Renal pelvis (tissue), 4 donors: ENCODE results near the gene KAT2B. TPM values are rescaled to one million over a fixed set of nuclear protein-coding genes. Genes with fewer than 3 reads are reported as not detected.
A peak's percentile ranks its signal among the peaks of the same experiment; 100 is the strongest.

Source experiments
- DNase-seq: peaks from one replicate; pipeline ENCODE4 v3.0.0-alpha.2; 2013
- polyA plus RNA-seq, 3 donors: library from polyadenylated mRNA; unstranded; fragments of 120-200 nt; gene quantifications; one replicate each; pipeline ENCODE4 v1.2.1, GENCODE V29; 2013; ENCODE audit not compliant: insufficient read length in 3 of 3

The KAT2B gene
- polyA plus RNA-seq, 3 donors = 23.1 to 33.5 (median 23.6) TPM

DNA sequence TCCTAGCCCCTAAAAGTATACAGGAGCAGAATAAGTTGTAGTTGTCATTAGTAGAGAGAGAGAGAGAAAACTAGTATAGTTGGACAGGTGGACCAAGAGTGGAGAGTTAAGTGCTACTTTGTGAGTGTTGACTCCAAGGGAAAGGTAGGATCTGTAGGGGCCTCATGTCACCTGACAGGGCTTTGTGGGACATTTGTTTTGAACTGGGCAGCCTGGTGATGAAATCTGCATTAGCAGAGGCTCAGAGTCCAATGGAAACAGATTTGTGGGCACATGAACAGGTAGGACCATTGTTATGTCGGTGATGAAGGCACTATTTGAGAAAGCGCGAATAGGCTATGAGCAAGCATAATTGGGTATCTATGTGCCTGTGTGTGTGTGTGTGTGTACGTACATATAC lies 102.3 kb downstream of the KAT2B start:
- no peak for DNase-seq

DNA sequence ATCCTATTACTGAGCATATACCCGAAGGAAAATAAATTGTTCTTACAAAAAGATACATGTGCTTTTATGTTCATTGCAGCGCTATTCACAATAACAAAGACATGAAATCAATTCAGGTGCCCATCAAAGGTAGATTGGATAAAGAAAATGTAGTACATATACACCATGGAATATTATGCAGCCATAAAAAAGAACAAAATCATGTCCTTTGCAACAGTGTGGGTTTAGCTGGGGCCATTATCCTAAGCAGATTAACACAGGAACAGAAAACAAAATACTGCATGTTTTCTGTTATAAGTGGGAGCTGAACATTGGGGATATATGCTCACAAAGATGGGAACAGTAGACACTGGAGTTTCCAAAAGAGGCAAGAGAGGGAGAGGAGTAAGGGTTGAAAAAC lies 103.3 kb downstream of the KAT2B start:
- no peak for DNase-seq

DNA sequence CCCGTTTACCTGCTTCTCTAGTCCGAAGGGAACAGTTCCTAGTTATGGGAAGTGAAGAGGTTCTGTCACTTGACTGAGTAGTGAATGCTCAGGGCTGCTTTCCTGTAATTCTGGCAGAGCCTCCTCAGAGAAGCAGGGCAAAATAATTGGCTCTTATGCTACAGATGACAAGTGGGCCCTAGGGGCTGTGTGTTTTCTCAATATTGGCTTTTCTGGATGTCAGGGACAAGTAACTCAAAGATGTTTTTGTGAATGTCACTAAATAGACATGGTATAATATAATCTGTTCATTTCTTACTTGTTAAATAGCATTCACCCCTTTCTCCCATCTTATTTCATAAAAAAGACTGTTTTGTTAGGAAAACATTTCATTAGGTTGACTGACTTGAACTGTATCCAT lies 105.6 kb downstream of the KAT2B start:
- DNase-seq = no peak

DNA sequence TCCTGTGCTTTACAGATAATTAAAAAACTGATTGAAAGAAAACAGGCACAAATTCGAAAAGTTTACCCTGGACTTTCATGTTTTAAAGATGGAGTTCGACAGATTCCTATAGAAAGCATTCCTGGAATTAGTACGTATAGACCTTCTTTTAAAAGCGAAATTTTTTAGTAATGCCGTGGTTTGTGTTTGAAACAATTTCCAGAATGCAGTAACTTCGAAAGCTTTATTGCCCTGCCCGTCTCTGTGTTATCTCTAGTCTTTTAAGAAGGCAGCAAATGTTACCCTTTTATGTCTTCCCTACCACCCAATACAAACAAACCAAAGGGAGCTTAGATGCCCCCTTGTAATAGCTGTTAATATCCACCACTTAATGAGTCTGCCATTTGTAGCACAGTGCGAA lies 106.1 kb downstream of the KAT2B start:
- no peak for DNase-seq

DNA sequence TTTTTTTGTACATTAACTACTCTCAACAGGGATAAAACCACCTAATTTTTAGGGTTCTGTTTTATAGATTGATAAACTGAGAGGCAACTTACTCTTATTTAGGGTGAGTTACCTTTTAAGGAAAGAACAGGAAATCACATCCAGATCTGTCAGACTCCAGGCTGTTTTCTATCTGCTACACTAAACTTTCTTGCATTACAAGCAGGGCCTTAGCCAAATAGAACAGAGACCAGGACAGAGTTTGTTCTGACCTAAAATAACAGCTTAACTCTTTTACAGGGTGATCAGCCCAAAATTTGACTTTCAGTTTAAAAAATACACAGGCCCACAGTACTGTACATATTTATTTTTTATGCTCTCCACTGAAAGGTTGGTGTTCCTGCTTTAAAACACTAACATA lies 107.1 kb downstream of the KAT2B start:
- DNase-seq = no peak

DNA sequence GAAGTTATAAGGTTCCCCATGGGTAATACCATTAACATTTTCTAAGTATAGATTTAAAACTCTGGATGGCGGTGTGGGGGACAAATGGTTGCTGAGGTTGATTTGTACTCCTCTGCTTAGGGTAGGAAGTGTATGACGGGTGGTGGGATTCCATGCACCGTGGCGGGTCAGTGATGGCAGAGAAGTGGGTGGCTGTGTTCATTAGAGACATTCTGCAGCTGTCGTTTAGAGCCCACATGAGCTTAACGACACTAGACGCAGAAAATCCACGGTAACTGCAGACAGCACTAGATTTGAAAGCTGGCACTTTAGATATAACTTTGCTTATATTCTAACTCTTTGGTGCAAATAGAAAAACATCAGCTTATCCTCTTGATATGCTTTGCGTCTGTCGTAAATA lies 108.2 kb downstream of the KAT2B start:
- DNase-seq = no peak

DNA sequence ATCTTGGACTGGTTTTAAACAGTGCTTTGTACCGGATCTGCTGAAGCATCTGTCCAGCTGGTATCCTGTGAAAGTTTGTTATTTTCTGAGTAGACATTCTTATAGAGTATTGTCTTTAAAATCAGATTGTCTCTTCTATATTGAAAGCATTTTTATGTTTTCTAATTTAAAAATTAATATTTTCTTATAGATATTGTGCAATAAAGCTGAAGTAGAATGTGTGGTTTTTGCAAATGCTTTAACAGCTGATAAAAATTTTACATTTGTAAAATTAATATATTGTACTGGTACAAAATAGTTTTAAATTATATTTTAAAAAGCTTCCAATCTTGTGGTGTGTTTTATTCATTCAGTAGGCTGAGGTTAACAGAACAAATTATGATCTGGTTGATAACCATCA lies 113.8 kb downstream of the KAT2B start:
- no peak for DNase-seq

DNA sequence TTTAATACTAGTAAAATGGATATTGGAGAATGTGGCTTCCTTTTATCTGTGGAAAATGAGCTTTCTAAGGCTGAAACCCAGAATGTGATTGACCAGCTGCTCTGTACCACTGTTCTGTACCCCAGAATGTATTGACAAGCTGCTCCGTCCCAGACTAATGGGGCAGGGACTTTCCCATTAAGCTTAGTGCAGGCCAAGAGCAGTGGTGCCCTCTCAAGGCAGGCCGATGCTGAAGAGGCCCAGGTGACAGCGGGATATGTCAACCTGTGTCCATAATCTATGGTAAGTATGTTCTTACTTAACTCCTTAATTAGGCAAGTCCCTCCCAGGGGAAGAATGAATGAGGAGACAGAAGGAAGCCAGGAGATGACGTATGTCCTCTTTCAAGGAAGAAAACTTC lies 114.7 kb downstream of the KAT2B start:
- no peak for DNase-seq

DNA sequence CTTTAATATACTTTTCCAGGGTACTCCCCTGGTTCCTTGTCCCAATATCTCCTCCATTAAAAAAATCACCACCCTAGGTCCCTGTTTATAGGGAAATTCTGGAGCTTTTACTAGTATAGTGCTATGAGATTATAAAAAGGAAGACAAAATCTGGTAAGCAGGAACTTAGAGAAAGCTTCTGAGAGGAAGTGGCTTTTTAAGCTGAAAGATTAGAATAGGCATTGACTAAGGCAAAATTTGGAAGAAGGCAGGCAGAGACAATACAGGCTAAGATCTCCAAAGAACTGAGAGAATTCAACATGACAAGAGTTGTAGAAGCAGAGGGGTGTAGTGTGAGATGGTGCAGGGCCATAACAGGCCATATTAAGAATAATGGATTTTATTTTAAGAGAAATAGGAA lies 120.0 kb downstream of the KAT2B start:
- DNase-seq = no peak

DNA sequence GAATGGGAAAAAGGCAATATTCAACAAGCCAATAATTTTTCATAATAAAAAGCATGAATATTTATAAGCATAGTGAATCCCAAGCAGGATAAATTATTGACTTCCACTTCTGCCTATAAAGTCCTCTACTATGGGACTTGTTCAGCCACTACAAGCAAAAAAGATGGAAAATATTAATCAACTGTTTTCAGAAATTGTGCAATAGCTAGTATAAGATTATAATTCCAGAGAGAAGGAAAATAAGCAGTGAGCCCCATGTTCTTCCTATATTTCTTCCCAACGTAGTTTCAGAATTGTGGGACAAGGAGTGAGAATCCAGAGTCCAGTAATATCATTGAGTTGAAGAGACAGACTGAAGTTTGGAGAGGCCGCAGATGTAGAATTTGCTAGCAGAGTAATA lies 121.5 kb downstream of the KAT2B start:
- DNase-seq = no peak

DNA sequence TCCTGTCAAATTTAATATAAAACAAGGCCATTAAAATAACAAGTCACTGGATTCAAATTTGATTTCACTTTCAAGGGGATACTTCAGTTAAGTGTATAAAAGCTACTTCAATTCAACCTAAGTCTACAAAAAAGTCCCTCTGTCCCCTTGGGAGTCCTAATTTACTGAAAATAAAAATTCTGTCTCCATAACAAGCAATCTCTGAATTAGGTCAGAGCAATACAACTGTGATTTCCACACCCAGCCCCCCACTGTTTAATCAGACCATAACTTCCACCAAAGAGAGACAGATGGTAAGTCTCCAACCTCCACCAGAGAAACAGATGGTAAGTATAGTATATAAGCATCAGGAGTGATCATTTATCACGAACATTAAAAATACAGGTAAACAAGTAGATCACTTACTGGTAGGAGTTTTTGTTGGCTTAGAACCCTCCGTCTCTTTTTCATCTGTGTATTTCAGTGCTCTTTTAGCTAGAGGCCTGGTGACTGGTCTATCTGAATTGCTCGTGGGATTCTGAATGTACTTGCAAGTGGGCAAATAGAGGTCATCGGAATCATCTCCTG lies 133.7 kb downstream of the KAT2B start:
- no peak for DNase-seq

DNA sequence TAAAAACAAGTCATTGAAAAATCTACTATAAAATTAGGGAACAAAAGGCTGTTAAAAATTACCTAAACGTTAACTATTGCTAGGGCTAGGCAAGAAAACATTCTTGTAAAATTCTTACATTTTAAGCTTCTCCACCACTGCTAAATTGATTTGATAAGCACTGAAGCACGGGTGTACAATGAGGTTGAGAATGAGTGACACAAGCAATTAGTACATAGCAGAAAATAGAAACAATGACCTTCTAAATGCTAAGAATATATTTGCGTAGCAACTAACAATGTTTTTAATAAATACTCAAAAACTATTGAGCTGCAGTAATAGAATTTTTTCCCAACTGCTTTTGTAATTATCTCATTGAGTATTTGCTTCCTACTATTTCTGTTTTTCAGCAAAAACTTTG lies 141.0 kb downstream of the KAT2B start:
- no peak for DNase-seq

DNA sequence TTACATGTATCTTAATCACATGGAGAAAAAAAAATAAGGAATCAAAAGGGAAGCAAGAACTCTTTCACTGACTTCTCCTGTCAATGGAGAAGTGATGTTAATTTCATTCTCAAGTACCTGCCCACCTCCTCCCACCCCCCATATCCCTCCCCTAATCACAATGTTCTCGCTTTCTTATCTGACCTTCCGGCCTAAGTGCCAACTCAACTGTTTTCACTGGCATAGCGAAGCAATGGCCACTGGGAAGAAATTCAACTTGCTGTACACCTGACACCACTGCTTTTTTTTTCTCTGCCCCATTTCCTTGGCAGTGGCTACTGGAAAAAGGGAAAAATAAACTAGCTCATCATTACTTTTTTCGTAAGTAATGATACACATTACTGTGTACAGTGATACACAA lies 142.0 kb downstream of the KAT2B start:
- DNase-seq = no peak

DNA sequence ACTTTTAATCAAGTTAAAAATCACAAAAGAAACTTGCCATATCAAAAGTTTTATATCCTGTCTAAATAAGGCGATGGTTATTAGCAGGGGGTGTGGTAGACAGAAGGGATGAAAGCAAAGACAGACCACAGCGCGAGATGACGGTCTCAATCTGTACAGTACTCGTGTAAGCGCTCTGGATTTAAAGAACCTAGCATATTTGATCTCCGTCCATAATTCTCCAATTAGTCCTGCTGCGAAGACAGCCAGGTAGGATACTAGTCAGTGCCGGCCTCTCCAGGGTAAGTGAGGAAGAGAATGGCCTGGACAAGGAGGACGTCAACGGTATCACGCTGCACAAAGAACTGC lies 145.1 kb downstream of the KAT2B start:
- DNase-seq = peak; percentile 12

DNA sequence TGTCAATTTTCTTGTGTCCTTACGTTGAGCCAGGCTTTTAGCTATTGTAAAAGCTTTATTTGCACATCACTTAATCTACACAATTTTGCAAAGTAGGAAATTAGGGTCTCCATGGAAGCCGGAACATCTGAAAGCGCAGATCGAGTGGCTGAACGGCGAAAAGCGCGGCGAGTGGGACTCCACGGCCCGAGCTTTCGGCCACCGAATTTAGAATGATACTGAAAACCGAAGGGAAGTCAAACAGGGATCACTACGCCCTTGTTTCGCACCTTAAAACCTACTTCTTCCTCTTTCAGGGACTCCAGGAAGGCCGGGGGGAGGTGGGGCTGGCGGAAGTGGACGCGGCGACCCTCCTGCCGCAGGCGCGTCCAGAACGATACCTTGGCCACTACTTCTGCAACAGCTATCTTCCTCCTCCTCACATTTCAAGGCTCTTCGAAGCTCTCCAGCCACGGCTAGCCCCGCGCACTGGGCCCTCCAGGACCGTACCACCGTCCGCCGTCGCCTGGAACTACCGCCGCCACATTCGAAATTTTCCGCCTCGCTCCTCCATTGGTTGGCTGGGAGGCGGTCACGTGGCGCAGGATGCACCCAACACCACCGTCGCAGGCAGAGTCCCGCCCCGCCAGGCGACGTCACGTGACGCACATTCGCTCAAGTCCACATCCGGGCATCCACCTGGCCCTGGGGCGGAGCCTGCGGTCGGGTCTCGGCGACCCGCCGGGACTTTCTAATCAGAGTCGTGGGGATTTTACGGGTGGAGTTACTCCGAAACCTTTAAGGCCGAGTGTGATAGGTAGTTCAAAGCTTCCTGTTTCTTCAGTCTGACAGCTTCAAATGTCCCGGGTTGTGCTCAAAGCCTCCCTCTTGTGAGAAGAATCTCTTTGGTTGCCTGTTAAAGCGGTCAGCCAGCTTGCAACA lies 145.7 kb downstream of the KAT2B start, which contains the start of gene SGO1:
SGO1 (minus strand) TSS at position 528 of the 921 bp plus-strand sequence. CDS start 2,179 bp downstream, outside the sequence.
- peak; percentile 98 for DNase-seq

DNA sequence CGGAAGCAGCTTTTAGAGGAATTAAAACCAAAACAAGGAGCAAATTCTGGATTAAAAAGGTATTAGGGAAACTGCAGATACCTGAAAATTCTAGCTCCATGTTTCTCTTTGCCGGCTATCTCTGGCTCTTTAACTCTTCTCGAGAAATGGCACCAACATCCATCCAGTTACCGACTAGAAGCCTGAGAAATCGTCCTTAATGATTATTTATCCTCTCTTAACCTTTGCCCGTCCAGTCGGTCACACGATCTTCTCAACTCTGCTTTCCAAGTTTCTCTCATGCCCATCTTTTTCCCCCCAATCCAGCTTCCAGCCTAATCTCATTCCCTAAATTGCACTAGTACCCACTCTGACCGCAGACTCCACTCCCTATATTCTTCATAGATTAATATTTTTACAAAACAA lies 146.4 kb downstream of the KAT2B start:
- DNase-seq = no peak

DNA sequence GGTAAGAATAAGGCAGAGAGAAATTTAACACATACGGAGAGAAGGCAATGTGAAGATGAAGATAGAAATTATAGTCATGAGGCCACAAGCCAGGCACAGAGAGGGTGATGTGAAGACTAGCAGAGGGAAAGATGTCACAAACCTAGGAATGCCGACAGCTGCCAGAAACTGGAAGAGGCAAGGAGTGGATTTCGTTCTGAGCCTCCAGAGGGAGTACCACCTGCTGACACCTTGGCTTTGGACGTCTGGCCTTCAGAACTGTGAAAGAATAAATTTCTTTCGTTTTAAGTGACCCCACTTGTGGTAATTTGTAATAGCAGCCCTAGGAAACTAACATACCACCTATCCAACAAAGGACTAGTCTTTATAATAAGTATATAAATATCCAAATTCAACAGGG lies 150.7 kb downstream of the KAT2B start:
- no peak for DNase-seq

DNA sequence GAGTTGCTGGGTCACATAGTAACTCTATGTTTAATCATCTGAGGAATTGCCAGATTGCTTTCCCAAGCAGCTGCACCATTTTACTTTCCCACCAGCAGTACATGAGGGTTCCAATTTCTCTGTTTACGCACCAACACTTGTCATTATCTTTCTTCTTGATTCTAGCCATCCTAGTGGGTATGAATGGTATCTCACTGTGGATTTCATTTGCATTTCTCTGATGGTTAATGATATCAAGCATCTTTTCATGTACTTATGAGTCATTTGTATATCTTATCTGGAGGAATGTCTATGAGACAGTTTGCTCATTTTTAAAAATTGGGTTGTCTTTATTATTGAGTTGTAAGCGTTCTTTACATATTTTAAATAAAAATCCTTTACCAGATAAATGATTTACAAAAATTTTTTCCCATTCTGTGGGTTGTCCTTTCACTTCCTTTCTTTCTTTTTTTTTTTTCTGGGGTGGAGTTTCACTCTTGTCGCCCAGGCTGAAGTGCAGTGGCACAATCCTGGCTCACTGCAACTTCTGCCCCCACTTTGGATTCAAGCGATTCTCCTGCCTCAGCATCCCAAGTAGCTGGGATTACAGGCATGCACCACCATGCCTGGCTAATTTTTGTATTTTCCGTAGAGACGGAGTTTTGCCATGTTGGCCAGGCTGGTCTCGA lies 154.7 kb downstream of the KAT2B start:
- no peak for DNase-seq

DNA sequence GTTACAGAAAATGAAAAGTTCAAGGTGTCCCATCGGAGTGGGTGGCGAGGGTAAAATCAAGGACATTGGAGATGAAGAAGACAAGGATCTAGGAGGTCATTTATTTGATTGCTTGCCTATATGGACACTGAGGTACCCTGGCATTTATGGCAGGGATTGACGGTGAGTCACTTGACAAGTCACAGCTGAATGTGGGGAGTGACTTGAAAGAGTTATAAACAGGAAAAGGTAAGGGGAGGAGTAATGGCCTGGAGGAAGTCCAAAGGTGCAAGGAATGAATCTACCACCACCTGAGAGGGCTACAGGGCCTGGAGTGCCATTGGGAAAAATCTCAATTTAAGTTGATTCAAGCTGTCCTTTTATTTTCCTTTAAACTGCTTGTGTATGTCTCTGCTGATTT lies 157.5 kb downstream of the KAT2B start:
- no peak for DNase-seq

DNA sequence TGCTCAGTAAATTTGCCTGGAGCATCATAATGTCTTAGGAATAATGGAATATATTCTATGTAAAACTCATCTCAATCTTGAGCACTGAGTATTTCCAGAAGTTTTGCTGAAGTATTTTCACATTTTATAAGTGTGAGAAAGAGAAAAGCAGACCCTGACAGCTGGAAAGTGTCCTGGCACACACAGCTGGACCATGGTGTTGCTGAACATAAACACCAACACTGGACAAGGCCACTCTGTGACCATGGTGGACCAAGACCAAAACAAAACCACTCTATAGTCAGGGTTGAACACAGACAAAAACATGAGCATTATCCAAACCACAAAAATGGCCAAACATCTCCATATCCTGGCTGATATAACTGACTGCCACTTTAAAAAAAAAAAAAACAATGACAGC lies 160.9 kb downstream of the KAT2B start:
- DNase-seq = no peak
